Measurements from ENCODE around the gene CREB3L4.

GRCh38 chr1:153953859-153954365 is 13.8 kb upstream of the CREB3L4 start:
- TF ChIP-seq CTCF (conservative IDR thresholded peaks at IDR 0.05; ENCODE audit: low read length) = no peak
- TF ChIP-seq EZH2phosphoT487 (IDR thresholded peaks at IDR 0.05; ENCODE audit: borderline replicate concordance, low read depth, low read length) = no peak

Measured in OCI-LY7 (cell line).